HG03097 (cell line): ENCODE data around the gene USP31.

Source experiments
- ATAC-seq: cut with Tn5 transposase; IDR thresholded peaks from one replicate; pipeline ENCODE4 v1.9.1; 2021; ENCODE audit not compliant: unreplicated experiment, low FRiP score

USP31 gene

GRCh38 chr16:23137818-23138217, 11.4 kb downstream of the USP31 start:
- ATAC-seq: no peak

DNA sequence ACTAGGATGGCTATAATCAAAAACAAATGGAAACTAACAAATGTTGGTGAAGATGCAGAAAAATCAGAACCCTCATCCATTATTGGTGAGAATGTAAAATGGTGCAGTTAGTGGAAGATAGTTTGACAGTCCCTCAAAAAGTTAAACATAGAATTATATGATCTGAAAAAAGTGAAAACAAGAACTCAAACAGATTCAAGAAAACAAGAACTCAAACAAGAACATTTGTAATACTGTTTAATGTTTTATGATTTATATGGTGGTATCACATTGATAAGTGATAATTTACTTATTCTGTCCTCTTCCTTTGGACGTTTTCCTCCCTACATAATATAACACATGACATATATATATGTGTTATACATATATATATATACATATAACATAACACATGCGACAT, 12.0 kb downstream of the USP31 start:
- no peak for ATAC-seq

- no peak for ATAC-seq
Observed at GRCh38 chr16:23134274-23134673, 15.0 kb downstream of the USP31 start.

GRCh38 chr16:23132775-23133463, 16.3 kb downstream of the USP31 start:
- ATAC-seq: no peak

DNA sequence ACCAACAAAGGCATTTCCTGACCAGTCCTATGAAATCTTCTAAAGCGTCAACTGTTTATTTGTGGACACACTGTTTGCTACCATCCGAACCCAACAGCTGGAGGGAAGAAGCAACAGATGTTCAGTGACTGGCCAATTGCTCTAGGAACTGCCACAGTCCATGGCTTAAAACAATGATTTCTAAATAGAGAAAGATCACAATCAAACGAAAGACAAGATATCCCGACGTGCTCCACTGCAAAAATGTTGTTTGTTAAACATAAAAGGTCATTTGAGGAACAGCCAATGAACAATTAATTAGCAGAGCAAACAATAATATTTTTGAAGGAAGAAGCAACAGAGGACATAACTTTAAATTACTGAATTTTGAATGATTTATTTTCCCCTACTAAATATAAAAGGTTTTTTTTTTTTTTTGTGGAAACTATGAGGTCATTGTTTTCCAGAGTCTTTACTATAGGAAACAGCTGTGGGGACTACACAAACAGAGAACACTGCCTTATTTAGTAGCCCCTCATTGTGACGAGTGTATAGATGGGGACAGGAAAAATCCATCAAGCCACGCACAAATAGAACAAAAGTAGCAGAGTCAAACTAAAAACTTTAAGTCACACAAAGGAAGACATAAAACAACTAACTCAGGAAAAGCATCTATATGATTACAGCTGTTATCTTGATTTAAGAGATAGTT, 17.2 kb downstream of the USP31 start:
- no peak for ATAC-seq

DNA sequence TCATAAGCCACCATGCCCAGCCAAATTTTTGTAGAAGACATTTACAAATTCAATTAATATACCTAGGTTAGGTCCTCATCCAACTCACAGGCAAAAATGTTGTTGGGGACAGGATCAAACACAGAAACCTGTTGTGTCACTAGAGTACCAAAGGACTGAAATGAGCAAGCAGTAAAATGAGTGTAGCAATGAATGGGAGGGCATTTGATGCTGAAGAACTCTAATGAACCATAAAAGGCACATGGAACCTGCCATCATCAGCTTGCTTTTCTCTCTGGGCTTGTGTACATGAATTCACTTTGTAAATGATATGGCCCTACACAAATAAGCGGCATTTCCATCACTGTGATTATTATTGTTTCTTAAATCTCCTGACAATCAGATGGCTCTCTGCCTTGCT, 17.8 kb downstream of the USP31 start:
- ATAC-seq: no peak

- no peak for ATAC-seq
Observed at GRCh38 chr16:23131036-23131435, 18.2 kb downstream of the USP31 start.

- ATAC-seq: no peak
Observed at GRCh38 chr16:23129686-23130085, 19.6 kb downstream of the USP31 start.

- ATAC-seq: no peak
Observed at GRCh38 chr16:23128056-23128455, 21.2 kb downstream of the USP31 start.

DNA sequence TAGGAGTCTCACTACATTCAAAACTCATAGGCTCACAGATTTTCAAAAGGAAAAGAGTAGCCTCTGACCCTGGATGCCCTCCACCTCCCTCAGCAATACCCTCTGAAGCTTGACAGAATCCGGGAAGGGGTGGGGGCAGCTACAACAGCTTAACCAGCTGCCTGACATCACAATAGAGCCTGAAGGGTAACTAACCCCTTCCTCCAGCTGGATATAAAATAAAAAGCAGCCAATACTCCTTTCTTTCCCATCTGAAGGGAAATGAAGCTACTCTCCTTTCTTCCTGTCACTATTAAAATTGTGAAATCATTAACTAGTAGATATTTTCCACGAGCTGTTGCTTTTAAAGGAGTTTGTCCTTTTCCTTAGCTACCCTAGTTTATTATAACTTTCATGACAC, 24.0 kb downstream of the USP31 start:
- ATAC-seq: no peak

GRCh38 chr16:23124315-23124714, 24.9 kb downstream of the USP31 start:
- no peak for ATAC-seq

DNA sequence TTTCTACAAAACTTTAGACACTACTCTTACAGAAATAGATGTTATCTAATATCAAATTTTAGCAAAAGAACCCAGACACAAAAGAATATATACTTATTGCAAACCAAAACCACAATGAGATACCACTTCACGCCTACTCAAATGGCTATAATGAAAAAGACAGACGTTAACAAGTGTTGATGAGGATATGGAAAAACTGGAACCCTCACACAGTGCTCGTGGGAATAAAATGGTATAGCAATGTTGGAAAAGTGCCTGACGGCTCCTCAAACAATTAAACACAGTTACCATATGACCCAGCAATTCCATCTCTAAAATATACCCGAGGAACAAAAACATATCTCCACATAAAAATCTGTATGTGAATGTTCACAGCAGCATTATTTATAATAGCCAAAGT, 27.1 kb downstream of the USP31 start:
- no peak for ATAC-seq

DNA sequence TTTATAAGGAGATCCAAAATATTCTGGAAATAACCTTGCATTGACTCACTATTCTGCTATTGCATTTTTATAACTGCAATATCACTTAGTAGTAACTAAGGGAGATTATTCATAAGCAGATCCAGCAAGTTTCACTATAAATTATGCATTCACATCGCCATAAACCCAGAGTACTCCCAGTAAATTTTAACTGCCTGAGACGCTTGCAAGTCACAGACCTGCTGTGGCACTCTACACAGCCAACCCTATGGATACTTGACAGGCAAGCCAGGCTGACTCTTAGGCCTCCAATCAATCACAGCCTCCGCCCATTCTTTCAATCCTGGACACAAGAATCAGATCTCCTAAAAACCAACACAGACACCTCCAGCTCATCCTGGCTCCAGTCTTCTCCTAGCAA, 28.2 kb downstream of the USP31 start:
- ATAC-seq: no peak

DNA sequence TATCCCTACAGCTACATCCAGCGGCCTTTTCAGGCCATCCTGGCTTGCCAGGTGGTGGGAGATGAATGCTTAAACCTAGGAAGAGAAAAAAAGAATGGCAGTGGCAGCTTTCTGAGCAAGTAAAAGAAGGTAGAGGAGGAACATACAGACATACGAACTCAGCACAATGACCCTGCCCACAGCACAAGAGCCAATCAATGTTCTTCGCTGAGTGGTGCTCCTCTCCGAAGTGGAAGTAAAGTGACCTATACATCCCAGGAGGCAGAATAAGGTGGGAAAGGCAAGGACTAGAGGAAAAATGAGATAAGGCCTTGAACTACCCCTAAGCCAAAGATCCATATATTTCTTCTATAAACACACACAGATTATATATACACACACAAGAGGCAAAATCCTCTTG, 28.7 kb downstream of the USP31 start:
- ATAC-seq: no peak

GRCh38 chr16:23119570-23119969, 29.7 kb downstream of the USP31 start:
- ATAC-seq: no peak

- no peak for ATAC-seq
Observed at GRCh38 chr16:23114131-23114904, 34.9 kb downstream of the USP31 start.

GRCh38 chr16:23113185-23113584, 36.1 kb downstream of the USP31 start:
- ATAC-seq: no peak

GRCh38 chr16:23110257-23110899, 38.9 kb downstream of the USP31 start:
- no peak for ATAC-seq

- ATAC-seq: no peak
Observed at GRCh38 chr16:23107936-23108335, 41.3 kb downstream of the USP31 start.

GRCh38 chr16:23107117-23107516, 42.1 kb downstream of the USP31 start:
- no peak for ATAC-seq

GRCh38 chr16:23105309-23105708, 43.9 kb downstream of the USP31 start:
- ATAC-seq: no peak
